HG03378 (cell line): ENCODE results near the gene F13A1.

Experiments used
- ATAC-seq: cut with Tn5 transposase; IDR thresholded peaks from one replicate; pipeline ENCODE4 v1.9.1; 2021; ENCODE audit warnings: mild to moderate bottlenecking, moderate library complexity; ENCODE audit not compliant: unreplicated experiment

The F13A1 gene

GRCh38 chr6:6244624-6245023 is 75.8 kb downstream of the F13A1 start:
- ATAC-seq: no peak

DNA sequence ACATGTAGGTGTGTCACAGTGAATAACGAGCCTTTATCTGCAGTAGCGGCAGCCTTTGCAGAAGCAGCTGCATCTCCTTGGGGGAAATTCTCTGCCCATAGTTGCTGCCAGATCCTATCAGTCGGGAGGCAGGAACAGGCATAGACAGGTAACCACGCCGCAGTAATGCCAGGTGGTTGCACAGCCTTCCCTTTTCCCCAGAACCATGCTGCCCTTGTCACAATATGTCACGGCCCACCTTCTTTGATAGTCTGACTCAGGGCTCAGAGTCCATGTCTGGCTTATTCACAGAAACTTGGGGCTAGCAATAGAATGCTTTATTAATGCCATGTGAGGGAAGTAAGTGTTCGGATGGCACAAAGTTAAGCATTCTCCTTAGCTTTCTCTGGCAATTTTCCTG is 76.6 kb downstream of the F13A1 start:
- no peak for ATAC-seq

DNA sequence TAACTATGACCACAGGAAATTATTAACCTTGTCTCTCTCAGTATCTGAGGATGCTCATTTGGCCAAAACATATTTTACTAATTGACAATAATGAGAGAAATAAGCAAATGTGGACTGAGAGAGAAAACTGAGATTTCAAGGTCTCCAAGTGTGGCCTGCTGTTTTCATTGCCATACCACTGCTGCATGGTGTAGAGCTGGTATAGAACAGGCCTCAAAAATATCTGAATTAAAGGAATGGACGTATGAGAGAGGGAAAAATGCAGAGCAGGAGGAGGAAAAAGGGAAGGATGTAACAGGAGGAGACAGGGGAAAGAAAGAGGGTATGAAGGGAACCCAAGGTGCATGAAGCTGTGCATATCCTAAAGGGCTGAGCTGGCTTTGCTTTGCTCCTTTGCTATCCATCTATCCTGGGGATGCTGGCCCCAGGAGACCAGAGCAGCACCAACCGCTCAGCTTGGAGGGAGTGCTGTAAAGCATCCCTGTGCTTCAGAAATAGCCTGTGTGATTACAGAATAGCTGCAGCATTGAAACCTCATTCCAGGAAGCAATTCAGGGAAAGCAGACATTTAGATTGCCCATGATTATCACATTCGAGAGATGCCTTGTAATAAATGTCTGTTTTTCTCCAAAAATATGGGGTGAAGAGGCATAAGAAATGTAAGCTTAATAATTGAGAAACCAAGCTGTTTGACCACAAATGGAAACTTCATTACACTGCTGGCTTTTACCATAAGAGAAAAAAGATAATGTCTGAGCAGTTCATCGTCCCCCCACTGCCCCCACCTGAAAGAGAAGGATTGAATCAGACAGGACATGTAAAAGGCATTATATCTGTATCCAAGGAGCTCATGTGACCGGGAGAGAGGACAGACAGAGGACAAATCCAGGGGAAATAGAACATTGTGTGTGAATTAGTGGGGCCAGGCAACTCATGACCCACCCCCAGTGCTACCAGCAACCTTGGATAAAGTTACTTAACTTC is 80.6 kb downstream of the F13A1 start:
- no peak for ATAC-seq

- no peak for ATAC-seq
Observed at GRCh38 chr6:6236730-6237469, 83.6 kb downstream of the F13A1 start.

DNA sequence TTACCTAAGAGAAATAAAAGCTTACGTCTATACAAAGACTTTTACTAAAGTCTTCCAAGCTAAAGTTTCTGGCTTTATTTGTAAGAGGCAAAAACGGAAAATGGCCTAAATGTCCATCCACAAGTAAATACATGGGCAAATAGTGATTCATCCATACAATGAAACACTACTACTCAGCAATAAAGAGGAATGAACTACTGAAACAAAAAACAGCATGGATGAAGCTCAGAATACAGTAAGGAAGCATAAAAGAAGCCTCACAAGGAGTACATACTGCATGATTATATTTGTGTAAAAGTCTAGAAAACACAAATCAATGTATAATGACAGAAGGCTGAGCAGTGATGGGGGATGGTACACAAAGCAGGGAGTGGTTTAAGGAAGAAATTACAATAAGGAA is 84.7 kb downstream of the F13A1 start:
- no peak for ATAC-seq

- ATAC-seq: no peak
Observed at GRCh38 chr6:6234963-6235362, 85.5 kb downstream of the F13A1 start.

GRCh38 chr6:6230286-6230685 is 90.2 kb downstream of the F13A1 start:
- no peak for ATAC-seq

GRCh38 chr6:6227896-6228295 is 92.6 kb downstream of the F13A1 start:
- no peak for ATAC-seq

DNA sequence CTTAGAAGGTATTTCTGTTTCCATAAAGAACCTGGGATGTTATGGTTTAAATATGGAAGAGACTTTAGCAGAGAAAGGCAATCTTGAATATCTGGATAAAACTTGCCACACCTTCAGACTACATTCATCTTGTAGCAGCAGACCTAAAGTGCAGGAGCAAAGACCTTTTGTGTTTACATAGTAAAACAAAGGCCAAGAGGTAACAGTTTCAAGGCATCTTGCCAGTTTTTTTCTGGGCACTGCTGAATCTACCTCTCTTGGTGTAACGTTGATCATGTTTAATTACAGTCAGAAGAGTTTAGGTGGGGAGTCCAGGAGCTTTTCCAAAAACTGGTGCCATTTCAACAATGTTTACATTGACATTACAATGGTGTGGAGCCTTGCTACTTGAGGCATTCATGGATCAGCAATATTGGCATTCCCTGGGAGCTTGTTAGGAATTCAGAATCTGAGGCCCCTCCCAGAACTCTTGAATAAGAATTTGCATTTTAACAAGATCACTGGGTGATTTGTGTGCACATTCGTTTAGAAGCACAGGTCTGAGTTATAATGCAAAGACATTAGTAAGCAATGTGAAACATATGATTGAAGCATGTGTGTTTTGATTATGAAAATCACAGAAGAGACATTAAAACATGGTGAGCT is 94.5 kb downstream of the F13A1 start:
- no peak for ATAC-seq

DNA sequence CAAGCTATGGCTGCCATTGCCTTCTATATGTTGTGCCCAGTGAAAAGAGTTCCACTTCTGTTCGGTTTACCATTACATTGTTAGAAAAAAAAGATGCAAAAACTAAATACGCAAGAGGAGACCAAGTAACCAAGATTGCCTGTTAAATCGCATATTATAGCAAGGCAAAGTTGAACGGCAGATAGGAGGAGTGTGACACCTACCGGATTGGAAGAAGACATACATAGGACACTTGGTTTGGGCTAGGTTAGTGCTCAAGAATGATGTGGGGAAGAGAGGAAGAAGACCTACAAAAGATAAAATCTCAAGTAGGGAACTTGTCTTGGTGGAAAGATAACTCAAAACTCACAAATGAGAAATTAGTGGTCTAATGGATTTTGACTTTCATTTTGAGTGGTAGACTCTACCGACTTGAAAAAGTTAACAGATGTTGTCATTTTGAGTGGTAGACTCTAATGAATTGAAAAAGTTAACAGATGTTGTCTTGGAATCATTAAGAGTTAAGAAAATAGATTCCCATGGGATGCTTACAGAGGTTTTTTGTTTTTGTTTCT is 95.5 kb downstream of the F13A1 start:
- no peak for ATAC-seq

- no peak for ATAC-seq
Observed at GRCh38 chr6:6221787-6222535, 98.5 kb downstream of the F13A1 start.

GRCh38 chr6:6220718-6221117 is 99.7 kb downstream of the F13A1 start:
- no peak for ATAC-seq

DNA sequence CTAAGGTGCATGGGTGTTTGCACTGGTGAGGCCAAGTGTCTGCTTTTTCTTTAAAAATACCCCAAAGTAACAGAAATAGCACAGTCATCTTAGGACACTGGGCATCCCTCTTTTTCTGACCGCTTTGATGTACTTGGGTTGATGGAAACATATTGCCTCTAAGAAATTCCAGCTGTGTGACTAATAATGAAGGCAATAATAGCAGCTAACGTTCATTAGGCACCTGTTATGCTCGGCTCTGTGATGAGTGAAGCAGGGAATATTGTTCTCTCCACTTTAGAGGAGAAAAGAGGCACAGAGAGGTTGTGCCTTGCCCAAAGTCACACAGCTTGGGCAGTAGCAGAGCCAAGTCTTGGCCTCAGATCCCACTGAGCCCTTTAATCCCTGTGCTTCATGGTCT is 100.7 kb downstream of the F13A1 start:
- no peak for ATAC-seq

GRCh38 chr6:6218759-6219085 is 101.7 kb downstream of the F13A1 start:
- no peak for ATAC-seq

GRCh38 chr6:6217855-6218758 is 102.4 kb downstream of the F13A1 start:
- ATAC-seq: no peak

DNA sequence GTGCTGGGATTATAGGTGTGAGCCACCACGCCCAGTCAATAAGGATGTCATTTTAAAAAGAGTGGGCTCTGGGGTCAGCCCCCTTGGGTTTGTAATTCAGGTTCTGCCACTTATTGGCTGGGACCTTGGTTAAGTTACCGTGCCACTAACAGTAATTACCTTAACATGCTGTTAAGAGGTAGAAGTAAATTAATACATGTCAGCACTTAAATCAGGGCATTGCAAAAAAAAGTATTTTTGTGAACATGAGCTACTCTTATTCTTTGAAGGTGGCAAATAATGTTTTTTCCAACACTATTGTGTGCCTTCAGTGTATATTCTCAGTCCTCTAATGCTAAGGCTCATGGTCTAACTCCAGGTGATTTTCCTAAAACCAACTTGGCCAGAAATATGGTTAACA is 109.5 kb downstream of the F13A1 start:
- ATAC-seq: no peak

GRCh38 chr6:6202886-6203285 is 117.6 kb downstream of the F13A1 start:
- no peak for ATAC-seq

DNA sequence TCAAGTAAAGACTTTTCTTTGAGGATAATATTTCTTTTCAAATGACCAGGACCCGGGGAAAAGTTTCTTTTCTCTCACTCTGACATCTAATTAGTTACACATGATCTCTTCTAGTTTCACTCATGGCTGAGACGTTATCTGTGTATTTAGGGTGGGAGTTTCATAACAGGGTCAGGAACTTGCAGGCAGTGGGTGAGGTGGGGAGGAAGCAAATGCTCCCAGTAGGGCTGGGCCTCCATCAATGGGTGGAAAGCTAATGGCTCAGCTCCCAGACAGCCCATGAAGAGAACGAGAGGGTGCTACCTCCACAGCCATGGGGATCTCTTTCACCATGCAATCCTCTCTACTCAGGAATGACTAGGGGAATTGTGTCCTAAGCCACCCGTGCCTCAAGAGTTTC is 119.3 kb downstream of the F13A1 start:
- ATAC-seq: no peak

GRCh38 chr6:6199678-6200077 is 120.8 kb downstream of the F13A1 start:
- ATAC-seq: no peak

GRCh38 chr6:6196762-6197161 is 123.7 kb downstream of the F13A1 start:
- ATAC-seq: no peak
